RWPE2 (cell line): ENCODE measurements around the gene STXBP5L.

ENCODE experiments used
- ATAC-seq: fragments of 200-7000 bp; cut with Tn5 transposase; 3 replicates; pipeline ENCODE4 v1.9.1; 2021; ENCODE audit warnings: low read depth
- DNase-seq: peaks from one replicate; pipeline ENCODE4 v3.0.0-alpha.2; 2020; ENCODE audit warnings: low spot score
- H3K27ac ChIP-seq: fragments of 450-650 bp; 2 replicates; pipeline ENCODE4 v1.5.1; 2017; ENCODE audit warnings: mild to moderate bottlenecking; ENCODE audit not compliant: poor library complexity, severe bottlenecking
- H3K27me3 ChIP-seq: fragments of 250-450 bp; sonication (Bioruptor Pico); 2 replicates; pipeline ENCODE4 v1.5.1; 2021; ENCODE audit warnings: mild to moderate bottlenecking, moderate library complexity; ENCODE audit not compliant: insufficient read depth, poor library complexity, severe bottlenecking
- H3K36me3 ChIP-seq: fragments of 250-450 bp; sonication (Bioruptor Pico); 2 replicates; pipeline ENCODE4 v1.5.1; 2020; ENCODE audit warnings: low read depth, mild to moderate bottlenecking, moderate library complexity
- H3K4me1 ChIP-seq: fragments of 250-450 bp; sonication (Bioruptor Pico); 2 replicates; pipeline ENCODE4 v1.5.1; 2021; ENCODE audit warnings: mild to moderate bottlenecking, moderate library complexity; ENCODE audit not compliant: insufficient read depth, poor library complexity, severe bottlenecking
- H3K4me3 ChIP-seq: fragments of 250-450 bp; sonication (Bioruptor Pico); 2 replicates; pipeline ENCODE4 v1.5.1; 2021; ENCODE audit warnings: mild to moderate bottlenecking, moderate library complexity; ENCODE audit not compliant: severe bottlenecking
- H3K9me3 ChIP-seq: fragments of 250-450 bp; sonication (Bioruptor Pico); 2 replicates; pipeline ENCODE4 v1.5.1; 2021; ENCODE audit warnings: mild to moderate bottlenecking, moderate library complexity; ENCODE audit not compliant: severe bottlenecking
- CTCF ChIP-seq: fragments of 450-650 bp; IDR thresholded peaks from one replicate; pipeline ENCODE4 v1.5.1; 2017; ENCODE audit warnings: mild to moderate bottlenecking, moderate library complexity; ENCODE audit not compliant: poor library complexity, severe bottlenecking

The STXBP5L gene

GRCh38 chr3:121232309-121233225 is 324.6 kb downstream of the STXBP5L start:
- H3K4me3 ChIP-seq = no peak overlapping the region
- H3K27ac ChIP-seq = no peak overlapping the region
- no peak for TF ChIP-seq CTCF
- H3K4me1 ChIP-seq = no peaks in the 10 kb centered on the region
- no peaks in the 10 kb centered on the region for H3K9me3 ChIP-seq
- no peaks in the 10 kb centered on the region for H3K27me3 ChIP-seq
- no peak for ATAC-seq
- H3K36me3 ChIP-seq = no peaks in the 10 kb centered on the region
- DNase-seq = no peak

GRCh38 chr3:121243208-121243607 is 335.2 kb downstream of the STXBP5L start:
- Histone ChIP-seq H3K36me3 (no peaks in the 10 kb centered on the region), H3K4me1 (peaks cover 3% of the 10 kb centered on the region), H3K9me3 (no peaks in the 10 kb centered on the region), H3K4me3 (no peak overlapping the region), H3K27me3 (no peaks in the 10 kb centered on the region), H3K27ac (peak overlapping the region; percentile 26)
- ATAC-seq (peak; percentile 79), DNase-seq (no peak)
- TF ChIP-seq CTCF = no peak

- Histone ChIP-seq H3K27me3 (no peaks in the 10 kb centered on the region), H3K9me3 (no peaks in the 10 kb centered on the region), H3K27ac (no peak overlapping the region), H3K36me3 (no peaks in the 10 kb centered on the region), H3K4me1 (no peaks in the 10 kb centered on the region), H3K4me3 (no peak overlapping the region)
- DNase-seq = no peak
- no peak for TF ChIP-seq CTCF
- ATAC-seq = no peak
These were observed 344.7 kb downstream of the STXBP5L start for GRCh38 chr3:121252676-121253075.

GRCh38 chr3:121269389-121269788 is 361.4 kb downstream of the STXBP5L start:
- no peak for TF ChIP-seq CTCF
- Histone ChIP-seq H3K27ac (no peak overlapping the region), H3K36me3 (no peaks in the 10 kb centered on the region), H3K4me1 (no peaks in the 10 kb centered on the region), H3K27me3 (no peaks in the 10 kb centered on the region), H3K9me3 (peaks cover 1% of the 10 kb centered on the region), H3K4me3 (no peak overlapping the region)
- ATAC-seq (no peak), DNase-seq (no peak)

GRCh38 chr3:121274411-121274810 is 366.4 kb downstream of the STXBP5L start:
- no peak for TF ChIP-seq CTCF
- ATAC-seq (no peak), DNase-seq (no peak)
- Histone ChIP-seq H3K27me3 (no peaks in the 10 kb centered on the region), H3K36me3 (no peaks in the 10 kb centered on the region), H3K27ac (no peak overlapping the region), H3K9me3 (peaks cover 1% of the 10 kb centered on the region), H3K4me3 (no peak overlapping the region), H3K4me1 (no peaks in the 10 kb centered on the region)
